NCI-H2029 (cell line): ENCODE measurements around the gene MAGEC1.
"Not testable (repeated sequence)": the region's sequence is repeated elsewhere in the genome, so short reads cannot be mapped to it uniquely, and the experiment has no call there.

Source experiments
- DNase-seq: peaks from one replicate; lab custom pipeline; 2025; lab: John Stamatoyannopoulos, UW

Gene MAGEC1, protein sequence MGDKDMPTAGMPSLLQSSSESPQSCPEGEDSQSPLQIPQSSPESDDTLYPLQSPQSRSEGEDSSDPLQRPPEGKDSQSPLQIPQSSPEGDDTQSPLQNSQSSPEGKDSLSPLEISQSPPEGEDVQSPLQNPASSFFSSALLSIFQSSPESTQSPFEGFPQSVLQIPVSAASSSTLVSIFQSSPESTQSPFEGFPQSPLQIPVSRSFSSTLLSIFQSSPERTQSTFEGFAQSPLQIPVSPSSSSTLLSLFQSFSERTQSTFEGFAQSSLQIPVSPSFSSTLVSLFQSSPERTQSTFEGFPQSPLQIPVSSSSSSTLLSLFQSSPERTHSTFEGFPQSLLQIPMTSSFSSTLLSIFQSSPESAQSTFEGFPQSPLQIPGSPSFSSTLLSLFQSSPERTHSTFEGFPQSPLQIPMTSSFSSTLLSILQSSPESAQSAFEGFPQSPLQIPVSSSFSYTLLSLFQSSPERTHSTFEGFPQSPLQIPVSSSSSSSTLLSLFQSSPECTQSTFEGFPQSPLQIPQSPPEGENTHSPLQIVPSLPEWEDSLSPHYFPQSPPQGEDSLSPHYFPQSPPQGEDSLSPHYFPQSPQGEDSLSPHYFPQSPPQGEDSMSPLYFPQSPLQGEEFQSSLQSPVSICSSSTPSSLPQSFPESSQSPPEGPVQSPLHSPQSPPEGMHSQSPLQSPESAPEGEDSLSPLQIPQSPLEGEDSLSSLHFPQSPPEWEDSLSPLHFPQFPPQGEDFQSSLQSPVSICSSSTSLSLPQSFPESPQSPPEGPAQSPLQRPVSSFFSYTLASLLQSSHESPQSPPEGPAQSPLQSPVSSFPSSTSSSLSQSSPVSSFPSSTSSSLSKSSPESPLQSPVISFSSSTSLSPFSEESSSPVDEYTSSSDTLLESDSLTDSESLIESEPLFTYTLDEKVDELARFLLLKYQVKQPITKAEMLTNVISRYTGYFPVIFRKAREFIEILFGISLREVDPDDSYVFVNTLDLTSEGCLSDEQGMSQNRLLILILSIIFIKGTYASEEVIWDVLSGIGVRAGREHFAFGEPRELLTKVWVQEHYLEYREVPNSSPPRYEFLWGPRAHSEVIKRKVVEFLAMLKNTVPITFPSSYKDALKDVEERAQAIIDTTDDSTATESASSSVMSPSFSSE

DNA sequence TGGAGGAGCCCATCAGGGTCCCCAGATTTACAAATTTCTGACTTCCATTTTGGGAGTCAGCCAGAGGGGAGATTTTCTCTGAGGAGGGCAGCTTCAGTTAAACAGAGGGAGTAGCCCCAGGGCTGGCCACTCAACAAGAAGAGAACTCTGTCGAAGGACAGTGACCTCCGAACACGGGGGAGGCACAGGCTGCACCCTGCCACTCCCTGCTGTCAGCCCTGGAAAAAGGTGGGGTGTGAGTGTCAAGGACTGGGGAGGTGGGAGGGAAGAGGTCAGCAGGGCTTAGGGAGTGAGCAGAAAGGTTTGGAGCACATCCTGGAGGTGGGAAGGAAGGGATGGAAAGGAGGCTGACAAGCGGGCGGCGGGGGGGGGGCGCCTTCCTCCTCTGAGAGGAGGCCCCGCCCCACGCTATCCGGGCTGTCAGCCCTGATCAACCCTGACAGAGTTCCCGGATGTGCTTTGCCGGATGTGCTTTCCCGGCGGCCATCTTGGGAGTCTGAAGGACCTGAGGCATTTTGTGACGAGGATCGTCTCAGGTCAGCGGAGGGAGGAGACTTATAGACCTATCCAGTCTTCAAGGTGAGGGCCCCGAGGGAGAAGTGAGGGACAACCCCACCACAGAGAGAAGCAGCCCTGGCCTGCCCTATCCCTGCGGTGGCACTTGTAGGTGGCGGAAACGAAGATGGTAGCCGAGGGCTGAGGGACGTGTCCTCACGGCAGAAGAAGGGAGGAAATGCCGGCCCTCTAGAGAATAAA, at the start of gene MAGEC1:
TSS of gene MAGEC1 (plus strand) at position 495 of the 756 bp plus-strand sequence. CDS start 1,179 bp downstream, outside the sequence.
- DNase-seq = no peak

DNA sequence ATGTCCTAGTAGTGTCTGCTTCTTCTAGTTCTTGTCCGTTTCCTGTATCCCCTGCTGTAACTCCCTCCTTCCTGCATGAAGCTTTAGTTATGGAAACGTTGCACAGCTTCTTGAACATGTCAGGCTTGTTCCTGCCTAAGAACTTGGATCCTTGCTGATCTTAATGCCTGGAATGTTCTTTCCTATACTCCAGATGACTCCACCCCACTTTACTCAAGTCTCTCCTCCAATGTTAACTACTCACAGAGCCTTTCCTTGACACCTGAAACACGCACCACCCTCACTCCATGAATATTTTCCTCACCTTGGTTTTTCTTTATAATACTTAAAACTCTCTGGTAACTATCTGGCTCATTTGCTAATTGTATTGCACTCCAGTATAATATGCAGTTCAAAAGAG, 46.2 kb upstream of the MAGEC1 start:
- no peak for DNase-seq

DNA sequence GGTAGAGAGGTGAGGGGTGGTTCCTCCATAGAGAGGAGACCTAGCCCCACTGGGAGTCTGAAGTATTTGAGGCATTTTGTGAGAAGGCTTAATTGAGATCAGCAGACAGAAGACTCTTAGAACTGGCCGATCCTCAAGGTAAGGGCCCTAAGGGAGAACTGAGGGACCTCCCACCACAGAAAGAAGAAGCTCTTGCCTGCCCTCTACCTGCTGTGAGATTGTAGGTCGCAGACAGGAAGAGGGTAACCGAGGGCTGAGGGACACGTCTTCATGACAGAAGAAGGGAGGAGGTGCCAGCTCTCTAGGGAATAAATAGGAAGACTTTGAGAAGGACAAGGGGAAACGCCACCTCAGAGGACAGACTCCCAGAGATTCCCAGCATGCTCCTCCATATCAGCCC, 24.1 kb upstream of the MAGEC1 start:
- no peak for DNase-seq

DNA sequence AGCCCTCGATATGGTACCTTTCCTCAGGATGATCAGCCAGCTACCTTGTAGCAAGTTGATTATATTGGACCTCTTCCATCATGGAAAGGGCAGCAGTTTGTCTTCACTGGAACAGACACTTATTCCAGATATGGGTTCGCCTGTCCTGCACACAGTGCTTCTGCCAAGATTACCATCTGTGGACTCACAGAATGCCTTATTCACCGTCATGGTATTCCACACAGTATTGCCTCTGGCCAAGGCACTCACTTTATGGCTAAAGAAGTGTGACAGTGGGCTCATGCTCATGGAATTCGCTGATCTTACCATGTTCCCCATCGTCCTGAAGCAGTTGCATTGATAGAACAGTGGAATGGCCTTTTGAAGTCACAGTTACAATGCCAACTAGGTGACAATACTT, 14.9 kb upstream of the MAGEC1 start:
- not testable (repeated sequence) for DNase-seq

DNA sequence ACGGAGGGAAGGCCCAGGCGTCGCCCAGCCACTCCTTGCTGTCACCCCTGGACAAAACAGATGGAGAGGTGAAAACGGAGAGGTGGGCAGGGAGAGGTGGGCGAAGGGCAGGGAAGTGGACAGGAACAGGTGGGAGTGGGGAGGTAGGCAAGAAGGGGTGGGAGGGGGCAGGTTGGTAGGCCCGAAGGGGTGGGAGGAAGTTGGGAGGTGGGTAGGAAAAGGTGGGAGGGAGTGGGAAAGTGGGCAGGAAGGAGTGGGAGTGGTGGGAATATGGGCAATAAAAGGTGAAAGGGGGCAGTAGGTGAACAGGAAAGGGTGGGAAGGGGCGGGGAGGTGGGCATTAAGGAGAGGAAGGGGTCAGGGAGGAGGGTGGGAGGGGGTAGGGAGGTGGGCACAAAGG, 9.0 kb upstream of the MAGEC1 start:
- no peak for DNase-seq

DNA sequence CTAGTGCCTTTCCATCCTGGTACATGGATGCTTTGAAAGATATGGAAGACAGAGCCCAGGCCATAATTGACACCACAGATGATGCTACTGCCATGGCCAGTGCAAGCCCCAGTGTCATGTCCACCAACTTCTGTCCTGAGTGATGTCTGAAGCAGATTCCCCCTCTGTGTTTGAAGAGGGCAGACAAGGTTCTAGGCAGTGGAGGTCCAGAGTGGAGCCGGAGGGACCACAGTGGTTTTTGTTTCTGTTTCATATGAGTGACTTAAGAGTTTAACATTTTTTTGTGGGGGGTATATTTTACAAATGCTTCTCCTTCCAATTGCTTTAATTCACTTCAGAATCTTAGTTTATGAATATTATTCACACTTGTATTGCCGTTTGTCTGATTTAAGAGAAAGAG, 6.0 kb upstream of the MAGEC1 start:
- no peak for DNase-seq

DNA sequence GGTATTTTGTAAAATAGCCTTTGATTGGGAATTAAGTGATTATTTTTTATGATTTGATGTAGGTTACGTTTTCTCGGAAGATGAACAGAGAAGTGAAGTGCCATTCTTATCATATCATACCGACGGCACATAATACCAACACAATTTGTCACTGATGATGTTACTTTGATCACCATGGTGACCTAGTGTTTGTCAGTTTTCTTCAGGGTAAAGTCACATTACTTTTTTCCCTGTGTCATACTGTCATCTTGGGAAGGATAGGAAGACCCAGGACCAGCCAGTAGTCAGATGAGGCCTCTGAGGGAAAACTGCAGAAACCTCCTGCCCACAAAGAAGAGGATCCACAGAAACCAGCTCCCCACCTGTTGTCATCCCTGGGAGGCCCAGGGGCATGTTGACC, 1.3 kb upstream of the MAGEC1 start:
- DNase-seq = no peak

DNA sequence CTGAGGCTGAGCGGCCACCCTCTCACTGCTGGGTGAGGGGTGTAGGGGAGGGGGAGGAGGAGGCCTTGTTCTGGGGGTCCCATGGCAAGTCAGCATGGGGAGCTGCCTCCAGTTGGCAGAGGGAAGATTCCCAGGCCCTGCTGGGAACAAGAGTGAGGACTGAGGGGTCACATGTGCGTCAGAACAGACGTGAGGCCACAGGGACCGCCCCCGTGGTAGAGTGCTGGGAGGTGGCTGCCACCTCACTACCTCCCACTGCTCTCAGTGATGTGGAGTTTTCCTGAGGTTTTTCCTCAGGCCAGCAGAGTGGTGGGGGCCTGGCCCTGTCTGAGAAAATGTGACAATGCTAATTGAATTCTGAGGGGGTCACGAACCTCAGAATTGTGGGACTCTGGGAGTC, 568 bp downstream of the MAGEC1 start:
- DNase-seq = no peak

DNA sequence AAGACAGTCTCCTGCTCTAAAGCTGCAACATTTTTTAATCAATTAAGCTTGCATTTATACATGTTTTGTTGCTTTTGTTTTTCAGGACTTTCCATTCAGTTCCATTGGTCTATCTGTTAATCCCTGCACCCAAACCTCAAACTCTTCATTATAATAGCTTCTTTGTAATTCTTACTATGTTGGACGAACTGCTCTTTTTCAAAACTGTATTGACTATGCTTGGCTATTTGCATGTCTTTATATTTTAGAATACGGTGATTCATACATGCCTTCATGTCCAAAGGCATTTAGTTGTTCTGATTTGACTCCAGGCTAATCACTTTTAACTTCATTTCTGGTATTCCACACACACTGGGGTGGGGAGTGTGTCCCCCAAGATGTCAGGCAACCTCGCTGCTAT, 14.1 kb downstream of the MAGEC1 start:
- DNase-seq = no peak

DNA sequence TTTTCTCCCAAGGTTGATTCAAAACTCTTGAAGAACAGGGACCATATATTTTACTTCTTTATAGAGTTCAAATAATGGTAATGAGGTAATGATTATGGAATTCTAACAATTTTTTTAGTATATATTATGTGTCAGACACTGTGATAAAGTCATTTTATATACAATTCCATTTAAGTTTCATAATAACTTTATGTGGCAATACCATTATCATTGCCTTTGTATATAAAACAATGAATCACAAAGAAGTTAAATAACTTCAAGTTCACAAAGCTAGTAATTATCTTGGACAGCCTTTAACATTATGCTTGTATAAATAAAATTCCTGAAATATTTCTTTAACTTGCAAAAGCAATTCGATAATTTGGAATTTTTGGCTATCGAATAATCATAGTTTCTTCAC, 20.6 kb downstream of the MAGEC1 start:
- no peak for DNase-seq

DNA sequence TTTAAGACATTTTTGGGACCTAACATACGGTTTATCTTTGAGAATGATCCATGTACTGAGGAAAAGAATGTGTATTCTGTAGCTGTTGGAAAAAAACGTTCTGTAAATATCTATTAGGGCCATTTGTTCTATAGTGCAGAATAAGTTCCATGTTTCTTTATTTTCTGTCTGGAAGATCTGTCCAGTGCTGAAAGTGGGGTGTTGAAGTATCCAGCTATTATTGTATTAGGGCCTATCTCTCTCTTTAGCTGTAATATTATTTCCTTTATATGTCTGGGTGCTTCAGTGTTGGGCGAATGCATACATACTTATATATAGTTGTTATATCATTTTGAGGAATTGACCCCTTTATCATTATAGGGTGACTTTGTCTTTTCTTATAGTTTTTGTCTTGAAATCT, 24.7 kb downstream of the MAGEC1 start:
- no peak for DNase-seq

DNA sequence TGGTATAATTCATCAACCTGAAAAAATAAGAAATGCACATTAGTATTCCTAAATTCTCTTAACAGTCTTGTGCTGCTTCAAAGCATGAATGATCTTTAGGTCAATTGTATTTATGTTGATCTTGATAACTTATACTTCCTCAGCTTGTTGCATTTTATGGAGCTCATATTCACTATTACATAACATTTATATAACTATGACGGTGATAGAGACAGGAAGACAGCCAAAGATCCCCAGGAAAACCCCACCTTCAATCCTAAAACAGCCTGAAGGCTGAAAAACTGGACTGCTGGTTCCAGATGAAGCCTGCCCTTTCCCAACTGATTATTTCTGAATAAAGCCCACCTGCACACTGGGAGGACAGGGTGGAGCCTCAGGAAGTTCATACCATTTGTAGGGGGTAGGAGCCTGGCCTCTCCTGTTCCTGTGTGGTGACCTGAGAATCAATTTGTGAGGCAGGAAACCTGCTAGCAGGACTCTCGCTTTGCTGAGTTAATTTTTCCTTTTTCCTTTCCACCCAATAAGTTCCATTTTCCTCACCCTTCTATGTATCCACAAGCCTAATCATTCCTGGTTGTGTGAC, 30.5 kb downstream of the MAGEC1 start:
- DNase-seq = no peak

DNA sequence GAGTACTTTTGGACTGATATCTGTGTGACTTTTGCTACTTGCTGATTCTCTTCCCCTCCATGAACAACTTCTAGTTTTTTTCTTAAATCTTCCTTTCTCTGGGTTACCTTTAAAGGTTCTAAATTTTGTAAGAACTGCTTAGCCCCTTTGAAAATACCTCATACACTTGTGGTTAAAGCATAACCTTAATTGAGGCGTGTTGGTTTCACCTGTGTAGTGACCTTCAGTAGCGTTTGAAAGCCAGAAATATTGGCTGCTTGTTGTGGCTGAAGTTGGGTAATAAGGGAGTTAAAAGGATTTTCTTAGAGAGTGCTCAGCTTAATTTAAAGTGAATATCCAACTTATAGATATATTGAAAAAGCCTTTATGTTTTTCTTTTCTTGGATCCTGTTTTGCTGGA, 32.0 kb downstream of the MAGEC1 start:
- DNase-seq = no peak

DNA sequence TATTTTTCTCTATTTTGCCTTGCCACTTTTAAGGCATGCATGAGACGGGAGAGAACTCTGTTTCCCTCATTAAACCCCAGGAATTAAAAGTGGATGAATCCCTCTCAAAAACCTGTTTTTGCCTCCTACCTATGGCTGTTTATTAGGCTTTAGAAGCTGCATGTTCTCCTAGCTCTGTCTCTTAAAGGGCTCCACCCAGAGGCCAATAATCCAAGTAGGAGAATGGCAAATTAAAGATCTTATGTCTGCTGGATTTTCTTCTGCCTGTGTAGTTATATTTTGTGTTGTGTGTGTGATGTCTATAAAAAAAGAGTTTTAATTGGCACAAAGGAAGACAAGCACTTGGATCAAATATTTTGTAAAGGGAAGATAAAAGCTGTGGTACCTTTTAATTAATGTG, 32.4 kb downstream of the MAGEC1 start:
- no peak for DNase-seq

DNA sequence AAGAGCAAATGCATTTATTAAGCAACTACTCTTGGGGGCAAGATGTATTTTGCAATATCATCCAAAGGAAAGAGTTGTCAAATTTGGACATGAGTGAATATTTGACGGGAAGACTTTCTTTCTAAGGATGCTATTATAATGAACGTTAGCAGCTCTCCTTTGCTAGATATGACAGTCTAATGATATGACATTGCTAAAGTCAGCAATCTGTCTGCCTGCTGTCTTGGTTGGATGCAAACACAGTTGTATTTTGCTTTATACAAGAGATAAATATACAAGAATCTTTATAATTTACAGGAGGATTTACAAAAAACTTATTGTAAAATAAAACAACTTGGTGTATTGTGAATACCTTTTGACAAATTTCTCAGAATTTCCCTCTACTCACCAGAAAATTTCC, 37.5 kb downstream of the MAGEC1 start:
- no peak for DNase-seq

DNA sequence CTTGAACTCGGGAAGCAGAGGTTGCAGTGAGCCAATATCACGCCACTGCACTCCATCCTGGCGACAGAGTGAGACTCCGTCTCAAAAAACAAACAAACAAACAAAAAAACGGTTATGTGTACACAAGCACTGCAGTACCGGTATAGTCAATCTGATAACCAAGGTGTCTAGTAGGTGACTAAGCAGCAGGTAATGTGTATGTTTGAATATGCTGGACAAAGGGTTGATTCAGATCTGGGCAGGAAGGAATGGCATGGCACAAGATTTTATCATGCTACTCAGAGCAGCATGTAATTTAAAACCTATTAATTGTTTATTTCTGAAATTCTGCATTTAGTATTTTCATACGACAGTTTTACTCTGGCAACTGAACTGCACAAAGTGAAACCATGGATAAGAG, 41.7 kb downstream of the MAGEC1 start:
- DNase-seq = no peak

DNA sequence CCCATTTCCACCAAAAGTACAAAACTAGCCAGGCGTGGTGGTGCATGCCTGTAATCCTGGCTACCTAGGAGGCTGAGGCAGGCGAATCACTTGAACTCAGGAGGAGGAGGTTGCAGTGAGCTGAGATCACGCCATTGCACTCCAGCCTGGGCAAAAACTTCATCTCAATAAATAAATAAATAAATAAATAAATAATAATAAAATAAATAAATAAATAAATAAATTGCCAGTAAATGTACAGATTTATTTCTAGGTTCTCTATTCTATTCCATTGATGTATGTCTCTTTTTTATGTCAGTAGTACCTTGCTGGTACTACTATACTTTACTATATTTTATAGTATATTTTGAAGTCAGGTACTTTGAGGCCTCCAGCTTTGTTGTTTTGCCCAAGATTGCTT, 43.7 kb downstream of the MAGEC1 start:
- no peak for DNase-seq

DNA sequence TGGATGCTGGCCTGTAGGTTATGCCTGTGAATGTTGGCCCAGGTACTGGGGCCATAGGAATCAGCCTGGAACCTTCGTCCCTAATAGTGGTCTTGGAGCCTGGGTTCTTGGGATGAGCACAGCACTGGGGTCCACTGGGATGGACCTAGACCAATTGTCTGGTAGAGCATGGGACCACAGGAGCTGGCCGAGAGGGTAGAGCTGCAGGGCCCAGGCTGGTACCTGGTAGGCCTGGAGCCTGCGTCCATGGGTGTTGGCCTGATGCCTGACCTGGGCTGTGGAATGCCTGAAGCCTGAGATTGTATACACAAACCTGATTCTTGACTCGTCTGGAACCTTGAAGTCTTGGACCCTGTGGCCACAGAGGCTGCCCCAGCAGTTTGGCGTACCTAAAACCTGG, 48.9 kb downstream of the MAGEC1 start:
- no peak for DNase-seq

DNA sequence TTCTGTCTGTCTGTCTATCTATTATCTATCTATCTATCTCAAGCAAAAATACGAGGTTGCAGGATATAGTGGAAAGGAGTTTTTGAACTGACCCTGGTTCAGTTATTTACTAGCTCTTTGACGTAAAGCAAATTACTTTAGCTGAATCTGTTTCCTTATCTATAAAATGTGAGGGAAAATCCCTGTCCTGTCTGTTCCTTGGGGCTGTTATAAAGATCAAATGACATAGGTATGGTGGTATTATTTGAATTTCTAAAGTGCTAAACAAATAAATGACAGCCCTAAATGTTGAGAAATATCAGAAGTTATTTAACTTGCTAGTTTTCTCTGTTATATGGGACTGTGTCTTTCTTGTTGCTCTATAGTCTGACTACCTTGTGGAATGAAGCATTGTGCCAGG, 55.0 kb downstream of the MAGEC1 start:
- no peak for DNase-seq
